Body of pancreas (tissue), 4 donors: ENCODE measurements around the gene OPA3. TPM values are rescaled to one million over a fixed set of nuclear protein-coding genes. Genes with fewer than 3 reads are reported as not detected.
"Not testable (repeated sequence)": the region's sequence is repeated elsewhere in the genome, so short reads cannot be mapped to it uniquely, and the experiment has no call there.

Source experiments
- ATAC-seq: fragments of 150-250 bp; one replicate; pipeline ENCODE4 v1.9.1; 2016
- DNase-seq, 4 donors: peaks; one replicate each; pipeline ENCODE4 v3.0.0-alpha.2; 2019
- H3K27ac ChIP-seq, 4 donors: fragments of 200-600 bp; sonication (generic); 1 replicate in 3 of 4; 2 replicates in 1 of 4; pipeline versions ENCODE4 v1.5.1 to v1.6.1; 2016 to 2019; ENCODE audit warnings: mild to moderate bottlenecking in 1 of 4, mixed read lengths in 1 of 4, moderate library complexity in 1 of 4
- H3K27me3 ChIP-seq, 2 donors: fragments of 200-600 bp; sonication (generic); one replicate each; pipeline ENCODE4 v1.6.0; 2016; ENCODE audit warnings: mild to moderate bottlenecking in 1 of 2
- H3K36me3 ChIP-seq, 2 donors: fragments of 200-600 bp; sonication (generic); replicated peaks in 1 of 2; 2 replicates each; pipeline ENCODE4 v1.5.1; 2016; ENCODE audit warnings: low read depth in 2 of 2; ENCODE audit not compliant: insufficient read depth in 1 of 2
- H3K4me1 ChIP-seq: fragments of 200-600 bp; sonication (generic); one replicate; pipeline ENCODE4 v1.6.0; 2016
- H3K4me3 ChIP-seq, 2 donors: fragments of 200-600 bp; sonication (generic); 1 replicate in 1 of 2; 2 replicates in 1 of 2; pipeline ENCODE4 v1.5.1; 2016 to 2019
- H3K9me3 ChIP-seq, 3 donors: fragments of 200-600 bp; sonication (generic); 1 replicate in 2 of 3; 2 replicates in 1 of 3; pipeline ENCODE4 v1.5.1; 2016
- POLR2A ChIP-seq, 3 donors: fragments of 450-650 bp; IDR thresholded peaks; one replicate each; pipeline ENCODE4 v1.6.1; 2016; ENCODE audit warnings: antibody characterized with exemption in 3 of 3, mild to moderate bottlenecking in 2 of 3
- WGBS, 2 donors: methylation state at CpG; one replicate each; pipeline ENCODE4 v1.1.5; 2017; 5-methylcytosine and 5-hydroxymethylcytosine counted together
- intact Hi-C: fragments of 100-400 bp; cut with DNase I; formaldehyde crosslinking; loops from one replicate; pipeline ENCODE4 v1.15.1; 2023
- total RNA-seq, 2 donors: library from RNA; depleted of rRNA; stranded (reverse); fragments of >200 nt; gene quantifications; one replicate each; pipeline ENCODE4 v1.1.0, GENCODE V29; 2016
- TF ChIP-seq, protein P1 (sequence below), 7 experiments: fragments of 450-650 bp in 4 of 7; fragments of 200-600 bp in 3 of 7; sonication (generic) in 3 of 7; IDR thresholded peaks; one replicate each; pipeline ENCODE4 v1.5.1; 2016 to 2019; ENCODE audit warnings: antibody characterized with exemption in 7 of 7

Gene OPA3
- total RNA-seq: 10 to 100 TPM in 1 of 2 donors, 1 to 10 TPM in 1; 4.2 to 22.7 TPM

DNA sequence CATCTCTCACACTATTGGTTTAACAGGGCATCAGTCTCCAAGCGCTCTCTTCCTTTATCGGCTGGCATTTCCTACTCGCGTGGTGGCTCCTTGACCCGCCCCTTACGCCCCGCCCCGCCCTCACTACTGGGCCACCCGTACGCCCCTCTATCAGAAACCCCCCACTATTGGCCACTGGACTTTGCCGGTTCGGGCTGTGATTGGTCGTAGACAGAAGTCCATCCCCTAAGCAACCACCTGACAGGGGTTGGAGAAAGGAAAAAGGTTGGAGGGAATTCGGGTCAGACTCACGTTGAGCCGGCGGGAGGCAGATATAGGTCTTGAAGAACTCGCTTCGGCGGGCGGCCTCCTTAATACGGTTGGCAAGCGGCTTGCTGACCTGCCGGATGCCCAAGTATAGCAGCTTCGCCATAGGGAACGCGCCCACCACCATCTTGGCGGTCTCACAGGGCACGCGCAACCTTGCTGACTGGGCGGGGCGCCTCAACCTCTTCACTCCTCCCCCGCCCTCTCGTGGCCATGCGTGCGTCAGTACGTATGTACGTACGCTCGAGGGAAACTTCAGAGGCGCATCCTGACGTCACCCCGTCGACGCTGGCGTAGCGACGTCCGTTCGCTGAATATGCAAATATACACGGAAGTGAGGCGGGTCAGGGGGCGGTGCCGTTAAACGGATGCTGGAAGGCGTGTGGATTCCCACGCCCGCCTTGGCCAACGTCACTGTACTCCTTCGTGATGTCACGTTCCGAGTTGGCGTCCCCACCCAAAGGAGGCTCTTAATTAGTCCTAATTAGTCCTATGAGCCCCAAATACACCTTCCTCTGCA lies at the start of gene OPA3:
OPA3 (minus strand) TSS at position 471 of the 826 bp plus-strand sequence; CDS start at position 433, 38 bp downstream.
- no peaks in the 10 kb centered on the region for H3K36me3 ChIP-seq
- 1% methylated on average over 13 to 63 of the region's 63 CpGs for WGBS, 2 donors
- peak; percentile 93 for ATAC-seq
- intact Hi-C loops: loop anchor here (5.0 kb wide), 1 partner anchor 58 kb away; no protein-coding TSS in a partner anchor
- peak within 1 kb of the TSS; percentile 91 to 99 (median 98) for H3K27ac ChIP-seq
- no peaks in the 10 kb centered on the region for H3K27me3 ChIP-seq
- peak within 1 kb of the TSS; percentile 13 to 46 for H3K4me3 ChIP-seq
- peak; percentile 100 for DNase-seq
- no peaks in the 10 kb centered on the region for H3K9me3 ChIP-seq
- peaks cover 13% of the 10 kb centered on the region for H3K4me1 ChIP-seq
- TF ChIP-seq POLR2A (IDR thresholded peaks at IDR 0.05): peak; percentile 46 to 90 (median 88)
- TF ChIP-seq, protein P1, sequence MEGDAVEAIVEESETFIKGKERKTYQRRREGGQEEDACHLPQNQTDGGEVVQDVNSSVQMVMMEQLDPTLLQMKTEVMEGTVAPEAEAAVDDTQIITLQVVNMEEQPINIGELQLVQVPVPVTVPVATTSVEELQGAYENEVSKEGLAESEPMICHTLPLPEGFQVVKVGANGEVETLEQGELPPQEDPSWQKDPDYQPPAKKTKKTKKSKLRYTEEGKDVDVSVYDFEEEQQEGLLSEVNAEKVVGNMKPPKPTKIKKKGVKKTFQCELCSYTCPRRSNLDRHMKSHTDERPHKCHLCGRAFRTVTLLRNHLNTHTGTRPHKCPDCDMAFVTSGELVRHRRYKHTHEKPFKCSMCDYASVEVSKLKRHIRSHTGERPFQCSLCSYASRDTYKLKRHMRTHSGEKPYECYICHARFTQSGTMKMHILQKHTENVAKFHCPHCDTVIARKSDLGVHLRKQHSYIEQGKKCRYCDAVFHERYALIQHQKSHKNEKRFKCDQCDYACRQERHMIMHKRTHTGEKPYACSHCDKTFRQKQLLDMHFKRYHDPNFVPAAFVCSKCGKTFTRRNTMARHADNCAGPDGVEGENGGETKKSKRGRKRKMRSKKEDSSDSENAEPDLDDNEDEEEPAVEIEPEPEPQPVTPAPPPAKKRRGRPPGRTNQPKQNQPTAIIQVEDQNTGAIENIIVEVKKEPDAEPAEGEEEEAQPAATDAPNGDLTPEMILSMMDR (IDR thresholded peaks at IDR 0.05): peak in 3 of 7 experiments; percentile 26 to 45 (median 31)

GRCh38 chr19:45632468-45633196 lies 48.0 kb upstream of the OPA3 start:
- H3K4me1 ChIP-seq: no peaks in the 10 kb centered on the region
- ATAC-seq (peak; percentile 77), DNase-seq (peak; percentile 62 to 71 (median 66))
- H3K27ac ChIP-seq: peak overlapping the region in 2 of 4 donors; percentile 43 to 47
- H3K9me3 ChIP-seq: no peaks in the 10 kb centered on the region
- intact Hi-C loops: no loop called here
- 49 to 59% methylated on average over 21 to 24 of the region's 27 CpGs for WGBS, 2 donors
- no peaks in the 10 kb centered on the region for H3K27me3 ChIP-seq
- H3K36me3 ChIP-seq: peaks cover 0 to 4% of the 10 kb centered on the region in 2 donors
- TF ChIP-seq POLR2A (IDR thresholded peaks at IDR 0.05): no peak
- TF ChIP-seq, protein P1 (IDR thresholded peaks at IDR 0.05): no peak
- no peak overlapping the region for H3K4me3 ChIP-seq

DNA sequence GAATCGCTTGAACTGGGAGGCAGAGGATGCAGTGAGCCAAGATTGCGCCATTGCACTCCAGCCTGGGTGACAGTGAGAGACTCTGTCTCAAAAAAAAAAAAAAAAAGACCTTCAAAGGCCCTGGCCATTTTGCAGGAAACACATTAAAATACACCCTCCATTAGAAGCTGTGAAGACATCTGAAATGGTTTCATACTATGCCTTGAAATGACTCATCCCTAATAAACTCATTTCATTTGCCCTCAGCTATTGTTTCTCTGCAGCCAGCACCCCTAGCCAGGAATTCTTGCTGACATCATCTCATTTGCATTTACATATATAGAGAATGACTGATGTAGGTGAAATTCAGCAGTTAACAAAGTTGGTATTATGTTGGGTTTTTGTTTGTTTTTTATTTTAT lies 45.9 kb upstream of the OPA3 start:
- Histone ChIP-seq H3K36me3 (peaks cover 0 to 4% of the 10 kb centered on the region in 2 donors), H3K9me3 (no peaks in the 10 kb centered on the region), H3K4me3 (no peak overlapping the region), H3K27ac (no peak overlapping the region), H3K4me1 (no peaks in the 10 kb centered on the region), H3K27me3 (no peaks in the 10 kb centered on the region)
- no peak for DNase-seq
- intact Hi-C loops: no loop called here
- TF ChIP-seq, protein P1 (IDR thresholded peaks at IDR 0.05): no peak
- TF ChIP-seq POLR2A (IDR thresholded peaks at IDR 0.05): no peak
- ATAC-seq: no peak
- WGBS, 2 donors: 96 to 100% methylated on average over 2 of the region's 2 CpGs

DNA sequence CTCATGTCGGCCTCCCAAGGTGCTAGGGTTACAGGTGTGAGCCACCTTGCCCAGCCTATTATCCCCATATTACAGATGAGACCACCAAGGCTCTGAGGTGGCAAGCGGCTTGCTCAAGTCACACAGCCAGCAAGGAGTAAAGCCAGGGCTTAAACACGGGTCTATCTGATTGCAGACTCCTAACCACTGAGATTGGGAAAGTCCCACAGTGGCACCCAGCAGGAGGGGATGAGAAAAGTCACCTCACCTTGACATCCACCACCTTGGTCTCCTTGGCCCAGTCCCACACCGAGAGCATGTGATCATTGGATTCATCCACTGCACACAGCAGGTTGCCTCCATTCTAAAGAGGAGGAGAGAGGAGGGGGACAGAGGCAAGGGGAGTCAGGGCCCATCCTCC lies 45.1 kb upstream of the OPA3 start:
- H3K27ac ChIP-seq: no peak overlapping the region
- H3K4me3 ChIP-seq: no peak overlapping the region
- intact Hi-C loops: no loop called here
- no peak for DNase-seq
- H3K36me3 ChIP-seq: peaks cover 0 to 4% of the 10 kb centered on the region in 2 donors
- no peaks in the 10 kb centered on the region for H3K4me1 ChIP-seq
- no peaks in the 10 kb centered on the region for H3K27me3 ChIP-seq
- TF ChIP-seq POLR2A (IDR thresholded peaks at IDR 0.05): no peak
- 72 to 77% methylated on average over 3 to 4 of the region's 4 CpGs for whole genome bisulfite sequencing, 2 donors
- no peaks in the 10 kb centered on the region for H3K9me3 ChIP-seq
- ATAC-seq: no peak

DNA sequence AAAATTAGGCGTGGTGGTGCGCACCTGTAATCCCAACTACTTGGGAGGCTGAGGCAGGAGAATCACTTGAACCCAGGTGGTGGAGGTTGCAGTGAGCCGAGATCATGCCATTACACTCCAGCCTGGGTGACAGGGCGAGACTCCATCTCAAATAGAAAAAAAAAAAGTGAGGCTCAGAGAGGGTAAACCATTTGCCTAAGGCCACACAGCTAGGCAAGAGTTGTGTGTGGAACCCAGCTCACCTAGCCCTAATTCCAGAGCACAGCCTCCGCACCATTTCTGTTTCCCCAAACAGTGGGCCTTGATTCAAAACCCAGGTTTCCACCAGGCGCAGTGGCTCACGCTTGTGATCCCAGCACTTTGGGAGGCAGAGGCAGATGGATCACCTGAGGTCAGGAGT lies 43.6 kb upstream of the OPA3 start:
- H3K36me3 ChIP-seq, intact Hi-C loops, ATAC-seq, DNase-seq, H3K27me3 ChIP-seq, H3K4me3 ChIP-seq, H3K9me3 ChIP-seq, H3K27ac ChIP-seq, H3K4me1 ChIP-seq: not testable (repeated sequence)
- 93 to 96% methylated on average over 7 of the region's 7 CpGs for WGBS, 2 donors
